Fibroblast of lung (primary cell): ENCODE data around the gene ACD. TPM values are rescaled to one million over a fixed set of nuclear protein-coding genes. Genes with fewer than 3 reads are reported as not detected.

Experiments used
- DNase-seq, 2 donors: peaks; one replicate each; pipeline versions ENCODE4 v3.0.0 to v3.0.0-alpha.2; 2010; ENCODE audit warnings: low read depth in 2 of 2
- H2AFZ ChIP-seq: 2 replicates; pipeline ENCODE4 v1.5.1; 2012; ENCODE audit warnings: low read length, control low read depth, inconsistent platforms
- H3K27ac ChIP-seq: 2 replicates; pipeline ENCODE4 v1.5.1; 2011; ENCODE audit warnings: low read length, control low read depth; ENCODE audit not compliant: insufficient read depth
- H3K27me3 ChIP-seq: 2 replicates; pipeline ENCODE4 v1.5.1; 2011; ENCODE audit warnings: mild to moderate bottlenecking, low read length; ENCODE audit not compliant: control insufficient read depth, insufficient read depth
- H3K36me3 ChIP-seq: 2 replicates; pipeline ENCODE4 v1.5.1; 2011; ENCODE audit warnings: low read length; ENCODE audit not compliant: control insufficient read depth, insufficient read depth
- H3K4me1 ChIP-seq: 2 replicates; pipeline ENCODE4 v1.5.1; 2011; ENCODE audit warnings: low read length; ENCODE audit not compliant: control insufficient read depth, insufficient read depth; ENCODE audit errors: extremely low read depth
- H3K4me2 ChIP-seq: 2 replicates; pipeline ENCODE4 v1.5.1; 2011; ENCODE audit warnings: low read length, control low read depth; ENCODE audit not compliant: insufficient read depth; ENCODE audit errors: extremely low read depth
- H3K4me3 ChIP-seq, 4 experiments: fragments of 200-600 bp in 1 of 4; sonication (generic) in 1 of 4; replicated peaks in 1 of 4; 2 replicates each; pipeline ENCODE4 v1.5.1; 2011 to 2016; ENCODE audit warnings: low read length in 4 of 4, low read depth in 3 of 4, mild to moderate bottlenecking in 3 of 4, control low read depth in 2 of 4, inconsistent platforms in 1 of 4, mixed read lengths in 1 of 4; ENCODE audit not compliant: insufficient read depth in 1 of 4; ENCODE audit errors: control extremely low read depth in 1 of 4
- H3K79me2 ChIP-seq: 2 replicates; pipeline ENCODE4 v1.5.1; 2012; ENCODE audit warnings: mild to moderate bottlenecking, low read length, inconsistent platforms; ENCODE audit not compliant: control insufficient read depth, insufficient read depth
- H3K9ac ChIP-seq: 2 replicates; pipeline ENCODE4 v1.5.1; 2011; ENCODE audit warnings: mild to moderate bottlenecking, low read length, control low read depth; ENCODE audit not compliant: insufficient read depth
- H3K9me3 ChIP-seq: 2 replicates; pipeline ENCODE4 v1.5.1; 2012; ENCODE audit warnings: low read depth, low read length; ENCODE audit not compliant: control insufficient read depth, insufficient read depth
- H4K20me1 ChIP-seq: 2 replicates; pipeline ENCODE4 v1.5.1; 2011; ENCODE audit warnings: low read length; ENCODE audit not compliant: control insufficient read depth, insufficient read depth; ENCODE audit errors: extremely low read depth
- EZH2 ChIP-seq: IDR thresholded peaks from 2 replicates; pipeline ENCODE4 v1.5.1; 2012; ENCODE audit warnings: low read length, control low read depth, mild to moderate bottlenecking; ENCODE audit errors: missing control alignments
- polyA plus RNA-seq, 2 donors: library from polyadenylated mRNA; depleted of rRNA in 1 of 2; stranded (reverse) in 1 of 2; unstranded in 1 of 2; fragments of >200 nt; gene quantifications; 2 replicates each; pipeline ENCODE4 v1.2.1, GENCODE V29; 2011 to 2012; ENCODE audit warnings: missing spikeins in 1 of 2
- total RNA-seq: library from RNA; depleted of rRNA; stranded (reverse); fragments of >200 nt; gene quantifications from 2 replicates; pipeline ENCODE4 v1.2.1, GENCODE V29; 2014
- TF ChIP-seq, protein P1 (sequence below), 2 donors: IDR thresholded peaks in 1 of 2; conservative IDR thresholded peaks in 1 of 2; 1 replicate in 1 of 2; 2 replicates in 1 of 2; pipeline ENCODE4 v1.5.1; 2011 to 2012; ENCODE audit warnings: low read length in 2 of 2, control low read depth in 1 of 2, inconsistent platforms in 1 of 2, low read depth in 1 of 2, mild to moderate bottlenecking in 1 of 2

The ACD gene
- total and polyA plus RNA-seq, 2 donors (not counting 1 experiment from before 2014, with no cell fraction given): 7.9 to 9.2 TPM

DNA sequence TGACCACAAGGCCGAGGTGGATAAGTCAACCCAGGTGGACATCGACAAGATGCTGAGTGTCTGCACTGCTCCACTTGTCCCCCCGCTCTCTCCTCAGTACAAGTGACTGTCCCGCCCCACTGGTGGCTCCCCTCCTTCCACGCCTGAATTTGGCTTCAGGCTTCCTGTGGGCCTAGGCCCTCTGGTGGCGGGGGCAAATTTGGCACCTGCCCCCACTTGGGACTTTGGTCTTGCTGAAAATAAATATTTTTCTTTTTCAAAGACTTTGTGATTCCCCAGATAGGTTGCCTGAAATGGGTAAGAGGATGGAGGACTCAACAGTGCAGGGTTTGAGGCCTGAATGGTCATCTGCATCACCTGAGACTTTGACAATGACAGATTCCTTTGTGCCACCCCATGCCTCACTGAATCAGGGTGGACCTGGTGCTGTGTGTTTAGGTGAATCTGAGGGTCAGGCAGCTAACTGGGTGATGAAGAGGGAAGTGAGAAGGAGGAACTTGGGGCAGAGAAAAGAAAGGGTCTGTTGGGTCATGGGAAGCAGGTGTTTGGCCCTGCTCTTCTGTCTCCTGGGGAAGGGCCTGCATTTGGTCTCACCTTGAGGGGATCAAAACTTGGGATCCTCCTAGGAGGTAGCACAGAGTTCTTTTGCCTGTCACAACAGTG, 8.6 kb upstream of the ACD start:
- H3K36me3 ChIP-seq: no peaks in the 10 kb centered on the region
- H3K27ac ChIP-seq: no peak overlapping the region
- TF ChIP-seq EZH2: no peak
- TF ChIP-seq, protein P1, sequence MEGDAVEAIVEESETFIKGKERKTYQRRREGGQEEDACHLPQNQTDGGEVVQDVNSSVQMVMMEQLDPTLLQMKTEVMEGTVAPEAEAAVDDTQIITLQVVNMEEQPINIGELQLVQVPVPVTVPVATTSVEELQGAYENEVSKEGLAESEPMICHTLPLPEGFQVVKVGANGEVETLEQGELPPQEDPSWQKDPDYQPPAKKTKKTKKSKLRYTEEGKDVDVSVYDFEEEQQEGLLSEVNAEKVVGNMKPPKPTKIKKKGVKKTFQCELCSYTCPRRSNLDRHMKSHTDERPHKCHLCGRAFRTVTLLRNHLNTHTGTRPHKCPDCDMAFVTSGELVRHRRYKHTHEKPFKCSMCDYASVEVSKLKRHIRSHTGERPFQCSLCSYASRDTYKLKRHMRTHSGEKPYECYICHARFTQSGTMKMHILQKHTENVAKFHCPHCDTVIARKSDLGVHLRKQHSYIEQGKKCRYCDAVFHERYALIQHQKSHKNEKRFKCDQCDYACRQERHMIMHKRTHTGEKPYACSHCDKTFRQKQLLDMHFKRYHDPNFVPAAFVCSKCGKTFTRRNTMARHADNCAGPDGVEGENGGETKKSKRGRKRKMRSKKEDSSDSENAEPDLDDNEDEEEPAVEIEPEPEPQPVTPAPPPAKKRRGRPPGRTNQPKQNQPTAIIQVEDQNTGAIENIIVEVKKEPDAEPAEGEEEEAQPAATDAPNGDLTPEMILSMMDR (conservative IDR thresholded peaks at IDR 0.05 in 1 of 2, IDR thresholded peaks at IDR 0.05 in 1 of 2; ENCODE audit: low read depth in 1 of 2, low read length in 2 of 2): peak in 1 of 2 donors; percentile 2
- H3K4me1 ChIP-seq: peaks cover 18% of the 10 kb centered on the region
- H2AFZ ChIP-seq: no peak overlapping the region
- no peak overlapping the region for H3K9ac ChIP-seq
- no peak overlapping the region for H3K4me2 ChIP-seq
- H3K4me3 ChIP-seq: no peak overlapping the region
- no peaks in the 10 kb centered on the region for H3K27me3 ChIP-seq
- no peaks in the 10 kb centered on the region for H3K79me2 ChIP-seq
- H4K20me1 ChIP-seq: no peaks in the 10 kb centered on the region
- no peak for DNase-seq
- H3K9me3 ChIP-seq: no peaks in the 10 kb centered on the region

DNA sequence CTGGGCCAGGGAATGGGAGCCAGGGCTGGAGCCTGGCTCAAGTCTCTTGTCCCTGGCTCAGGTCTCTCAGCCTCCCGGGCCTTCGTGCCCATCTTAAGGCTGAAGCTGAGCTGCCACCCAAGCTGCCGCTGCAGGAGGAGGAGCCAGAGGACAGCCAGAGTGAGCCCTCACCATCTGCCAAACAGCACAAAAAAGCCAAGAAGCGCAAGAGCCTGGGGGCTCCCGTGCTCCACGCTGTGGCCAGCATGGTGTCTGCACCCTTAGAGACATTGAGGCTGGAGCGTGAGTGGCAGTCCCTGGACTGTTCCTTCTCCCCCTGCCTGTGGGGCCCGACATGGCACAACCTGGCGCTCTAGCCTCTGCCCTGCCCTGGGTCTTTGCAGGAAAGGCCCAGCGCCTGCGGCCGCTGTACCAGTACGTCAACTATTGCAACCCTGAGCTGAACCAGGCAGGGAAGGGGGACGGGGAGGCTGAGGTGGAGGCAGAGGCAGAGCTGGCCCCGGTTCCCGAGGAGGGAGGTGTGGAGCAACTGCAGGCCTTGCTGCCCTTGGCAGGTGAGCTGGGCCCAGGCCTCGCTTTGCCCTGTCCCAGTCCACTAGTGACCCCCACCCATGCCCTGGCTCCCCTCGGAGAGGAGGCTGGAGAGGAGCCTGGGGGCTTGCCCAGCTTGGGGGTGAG, 7.9 kb upstream of the ACD start:
- no peaks in the 10 kb centered on the region for H3K36me3 ChIP-seq
- no peaks in the 10 kb centered on the region for H3K27me3 ChIP-seq
- peaks cover 14% of the 10 kb centered on the region for H3K4me1 ChIP-seq
- TF ChIP-seq EZH2: no peak
- TF ChIP-seq, protein P1 (conservative IDR thresholded peaks at IDR 0.05 in 1 of 2, IDR thresholded peaks at IDR 0.05 in 1 of 2; ENCODE audit: low read depth in 1 of 2, low read length in 2 of 2): peak; percentile 81 to 93
- H3K79me2 ChIP-seq: no peaks in the 10 kb centered on the region
- no peak overlapping the region for H3K4me3 ChIP-seq
- no peaks in the 10 kb centered on the region for H4K20me1 ChIP-seq
- peak overlapping the region; percentile 37 for H3K9ac ChIP-seq
- H3K27ac ChIP-seq: no peak overlapping the region
- H3K9me3 ChIP-seq: no peaks in the 10 kb centered on the region
- peak overlapping the region; percentile 90 for H2AFZ ChIP-seq
- peak; percentile 84 to 91 for DNase-seq
- H3K4me2 ChIP-seq: peak overlapping the region; percentile 51

DNA sequence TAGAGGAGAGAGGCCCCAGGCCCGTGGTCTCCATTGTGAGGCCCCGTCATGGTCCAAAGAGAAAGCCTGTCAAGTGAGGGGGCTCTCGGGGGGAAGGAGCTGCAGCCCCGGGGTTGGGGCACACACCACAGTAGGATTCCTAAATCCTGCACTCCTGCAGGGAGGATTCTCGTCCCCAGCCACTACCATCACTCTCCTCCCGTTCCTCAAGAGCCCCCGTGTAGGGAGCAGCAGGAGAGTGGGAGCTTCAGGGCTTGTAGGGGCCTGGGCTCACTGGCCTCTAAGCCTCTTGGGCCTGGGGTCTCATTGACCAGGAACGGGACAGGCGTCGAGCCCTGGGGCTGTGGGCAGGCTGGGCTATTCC, 7.4 kb upstream of the ACD start:
- Histone ChIP-seq H2AFZ (peak overlapping the region; percentile 90), H3K36me3 (no peaks in the 10 kb centered on the region), H3K4me1 (peaks cover 14% of the 10 kb centered on the region), H3K9ac (peak overlapping the region; percentile 37), H3K4me2 (peak overlapping the region; percentile 51), H4K20me1 (no peaks in the 10 kb centered on the region), H3K9me3 (no peaks in the 10 kb centered on the region), H3K27ac (no peak overlapping the region), H3K4me3 (no peak overlapping the region), H3K27me3 (no peaks in the 10 kb centered on the region), H3K79me2 (no peaks in the 10 kb centered on the region)
- no peak for TF ChIP-seq EZH2
- TF ChIP-seq, protein P1 (conservative IDR thresholded peaks at IDR 0.05 in 1 of 2, IDR thresholded peaks at IDR 0.05 in 1 of 2; ENCODE audit: low read depth in 1 of 2, low read length in 2 of 2): no peak
- no peak for DNase-seq
